Measurements from ENCODE around the gene NANOS3.

The NANOS3 gene

GRCh38 chr19:13876834-13877233, at the start of gene NANOS3:
TSS of gene NANOS3 (plus strand) at chr19:13877134. CDS start at chr19:13877249, 115 bp downstream.
- H3K27me3 ChIP-seq (replicated peaks), result no peaks in the 10 kb centered on the region
- DNase-seq, result no peak
- TF ChIP-seq CTCF (IDR thresholded peaks at IDR 0.05; ENCODE audit: low read depth, low read length, missing control alignments), result no peak
- in situ Hi-C loops (cut with HindIII; ENCODE audit: low pct_ligation_motif_present, low sequenced_read_pairs), result no loop called here
- H3K4me3 ChIP-seq (ENCODE audit: low read depth, low read length), result no peak within 1 kb of the TSS
- H3K36me3 ChIP-seq (replicated peaks), result no peaks in the 10 kb centered on the region
- no peak within 1 kb of the TSS for H3K27ac ChIP-seq

GRCh38 chr19:13827656-13828055, 49.3 kb upstream of the NANOS3 start:
- no peak for DNase-seq
- no peak overlapping the region for H3K4me3 ChIP-seq (ENCODE audit: low read depth, low read length)
- no peak overlapping the region for H3K27ac ChIP-seq
- TF ChIP-seq CTCF (IDR thresholded peaks at IDR 0.05; ENCODE audit: low read depth, low read length, missing control alignments), result peak; percentile 2
- no peaks in the 10 kb centered on the region for H3K27me3 ChIP-seq (replicated peaks)
- peaks cover 31% of the 10 kb centered on the region for H3K36me3 ChIP-seq (replicated peaks)
- in situ Hi-C loops (cut with HindIII; ENCODE audit: low pct_ligation_motif_present, low sequenced_read_pairs), result no loop called here

GRCh38 chr19:13830114-13830740, 46.7 kb upstream of the NANOS3 start:
- H3K4me3 ChIP-seq (ENCODE audit: low read depth, low read length), result no peak overlapping the region
- no peak for TF ChIP-seq CTCF (IDR thresholded peaks at IDR 0.05; ENCODE audit: low read depth, low read length, missing control alignments)
- in situ Hi-C loops (cut with HindIII; ENCODE audit: low pct_ligation_motif_present, low sequenced_read_pairs), result no loop called here
- no peaks in the 10 kb centered on the region for H3K27me3 ChIP-seq (replicated peaks)
- DNase-seq, result no peak
- H3K36me3 ChIP-seq (replicated peaks), result peaks cover 36% of the 10 kb centered on the region
- H3K27ac ChIP-seq, result no peak overlapping the region

- Histone ChIP-seq H3K36me3 (replicated peaks) (peaks cover 34% of the 10 kb centered on the region), H3K4me3 (ENCODE audit: low read depth, low read length) (no peak overlapping the region), H3K27me3 (replicated peaks) (no peaks in the 10 kb centered on the region), H3K27ac (no peak overlapping the region)
- no peak for DNase-seq
- in situ Hi-C loops (cut with HindIII; ENCODE audit: low pct_ligation_motif_present, low sequenced_read_pairs), result no loop called here
- no peak for TF ChIP-seq CTCF (IDR thresholded peaks at IDR 0.05; ENCODE audit: low read depth, low read length, missing control alignments)
These were observed 46.0 kb upstream of the NANOS3 start for GRCh38 chr19:13830741-13831536.

- in situ Hi-C loops (cut with HindIII; ENCODE audit: low pct_ligation_motif_present, low sequenced_read_pairs), result no loop called here
- DNase-seq, result no peak
- Histone ChIP-seq H3K36me3 (replicated peaks) (peaks cover 41% of the 10 kb centered on the region), H3K27ac (no peak overlapping the region), H3K27me3 (replicated peaks) (no peaks in the 10 kb centered on the region), H3K4me3 (ENCODE audit: low read depth, low read length) (no peak overlapping the region)
- no peak for TF ChIP-seq CTCF (IDR thresholded peaks at IDR 0.05; ENCODE audit: low read depth, low read length, missing control alignments)
These were observed 45.1 kb upstream of the NANOS3 start for GRCh38 chr19:13831537-13832467.

All from brain microvascular endothelial cell (primary cell).